Neural progenitor cell (in vitro differentiated cells): ENCODE measurements around the gene KLHL35.

ENCODE experiments used
- CTCF ChIP-seq: fragments of 200-600 bp; sonication (generic); IDR thresholded peaks from 2 replicates; pipeline ENCODE4 v1.5.1; 2017; ENCODE audit warnings: antibody characterized with exemption, mild to moderate bottlenecking
- EZH2 ChIP-seq: fragments of 200-600 bp; sonication (generic); IDR thresholded peaks from 2 replicates; pipeline ENCODE4 v1.6.1; 2017; ENCODE audit warnings: antibody characterized with exemption, mild to moderate bottlenecking, moderate library complexity
- EZH2phosphoT487 ChIP-seq: fragments of 200-600 bp; sonication (generic); IDR thresholded peaks from 2 replicates; pipeline ENCODE4 v1.6.1; 2017; ENCODE audit warnings: antibody characterized with exemption

GRCh38 chr11:75481223-75481921 is 48.4 kb upstream of the KLHL35 start:
- TF ChIP-seq CTCF (no peak), EZH2 (no peak), EZH2phosphoT487 (no peak)
